IMR-90 (cell line): ENCODE data around the gene CENPP. TPM values are rescaled to one million over a fixed set of nuclear protein-coding genes. Genes with fewer than 3 reads are reported as not detected.

Experiments used
- ATAC-seq: fragments of 200-7000 bp; cut with Tn5 transposase; 2 replicates; pipeline ENCODE4 v1.9.1; 2020; ENCODE audit warnings: low read depth, mild to moderate bottlenecking, moderate library complexity
- BruUV-seq: library from RNA; stranded (reverse); fragments of 400-500 nt; replicated peaks from 2 replicates; lab custom pipeline; 2021; lab: Mats Ljungman, UMichigan
- CTCF ChIA-PET: fragments of 300-600 bp; formaldehyde crosslinking; extraction: SDS; loops from one replicate; lab custom pipeline; 2021; ENCODE audit warnings: antibody characterized with exemption; lab: Yijun Ruan, JAX
- POLR2A ChIA-PET: fragments of 300-600 bp; sonication (Branson Sonifier 250); formaldehyde crosslinking; loops from one replicate; lab custom pipeline; 2022; ENCODE audit warnings: antibody characterized with exemption; ENCODE audit not compliant: unreplicated experiment; lab: Charles Lee
- DNase-seq: peaks from one replicate; pipeline ENCODE4 v3.0.0; 2013
- H2AFZ ChIP-seq: replicated peaks from 2 replicates; pipeline ENCODE3; 2013; ENCODE audit warnings: low read length, mild to moderate bottlenecking; ENCODE audit not compliant: poor library complexity
- H2AK5ac ChIP-seq: 2 replicates; pipeline ENCODE4 v1.6.1; 2013; ENCODE audit warnings: low read depth, low read length, inconsistent platforms
- H2AK9ac ChIP-seq: replicated peaks from 2 replicates; pipeline ENCODE3; 2013; ENCODE audit warnings: mild to moderate bottlenecking, low read depth, low read length, moderate library complexity; ENCODE audit not compliant: poor library complexity
- H2BK120ac ChIP-seq: 2 replicates; pipeline ENCODE4 v1.6.1; 2013; ENCODE audit warnings: low read depth, low read length, inconsistent platforms
- H2BK15ac ChIP-seq: 3 replicates; pipeline ENCODE4 v1.6.1; 2013; ENCODE audit warnings: low read depth, low read length, inconsistent platforms
- H2BK20ac ChIP-seq: 2 replicates; pipeline ENCODE4 v1.6.1; 2013; ENCODE audit warnings: low read depth, mild to moderate bottlenecking, inconsistent platforms, low read length, moderate library complexity
- H2BK5ac ChIP-seq: 2 replicates; pipeline ENCODE4 v1.6.1; 2013; ENCODE audit warnings: mild to moderate bottlenecking, low read depth, low read length, inconsistent platforms; ENCODE audit not compliant: poor library complexity, severe bottlenecking
- H3K14ac ChIP-seq: replicated peaks from 2 replicates; pipeline ENCODE4 v1.6.1; 2013; ENCODE audit warnings: low read depth, low read length, inconsistent platforms
- H3K18ac ChIP-seq: 2 replicates; pipeline ENCODE4 v1.6.1; 2013; ENCODE audit warnings: low read depth, low read length, control low read depth
- H3K23ac ChIP-seq: 2 replicates; pipeline ENCODE4 v1.6.1; 2013; ENCODE audit warnings: low read depth, low read length, inconsistent platforms
- H3K27ac ChIP-seq: 2 replicates; pipeline ENCODE4 v1.5.1; 2013; ENCODE audit warnings: mild to moderate bottlenecking, control low read depth, low read length; ENCODE audit not compliant: insufficient read depth
- H3K27me3 ChIP-seq: 2 replicates; pipeline ENCODE4 v1.6.1; 2013; ENCODE audit warnings: low read length; ENCODE audit not compliant: control insufficient read depth, insufficient read depth
- H3K36me3 ChIP-seq: 2 replicates; pipeline ENCODE4 v1.6.1; 2013; ENCODE audit warnings: low read length, mixed read lengths; ENCODE audit not compliant: control insufficient read depth, insufficient read depth
- H3K4ac ChIP-seq: 2 replicates; pipeline ENCODE4 v1.6.1; 2013; ENCODE audit warnings: low read depth, low read length, inconsistent platforms
- H3K4me1 ChIP-seq: 2 replicates; pipeline ENCODE4 v1.6.1; 2013; ENCODE audit warnings: low read length, mixed read lengths; ENCODE audit not compliant: control insufficient read depth, insufficient read depth
- H3K4me2 ChIP-seq: 2 replicates; pipeline ENCODE4 v1.6.1; 2013; ENCODE audit warnings: low read depth, mild to moderate bottlenecking, control low read depth, low read length, moderate library complexity
- H3K4me3 ChIP-seq: 2 replicates; pipeline ENCODE4 v1.5.1; 2013; ENCODE audit warnings: low read depth, mild to moderate bottlenecking, control low read depth, low read length, moderate library complexity; ENCODE audit not compliant: insufficient read depth
- H3K56ac ChIP-seq: 2 replicates; pipeline ENCODE4 v1.6.1; 2013; ENCODE audit warnings: low read length, inconsistent platforms; ENCODE audit not compliant: insufficient read depth; ENCODE audit errors: extremely low read depth
- H3K79me1 ChIP-seq, 2 experiments: 2 replicates each; pipeline ENCODE4 v1.6.1; 2013; ENCODE audit warnings: low read length in 2 of 2, inconsistent platforms in 1 of 2, low read depth in 1 of 2
- H3K9ac ChIP-seq: 2 replicates; pipeline ENCODE4 v1.6.1; 2013; ENCODE audit warnings: low read depth, low read length, control low read depth
- H3K9me1 ChIP-seq: 2 replicates; pipeline ENCODE4 v1.6.1; 2013; ENCODE audit warnings: low read length, inconsistent platforms; ENCODE audit not compliant: insufficient read depth
- H3K9me3 ChIP-seq: 2 replicates; pipeline ENCODE4 v1.6.1; 2013; ENCODE audit warnings: low read length; ENCODE audit not compliant: control insufficient read depth, insufficient read depth
- H4K20me1 ChIP-seq: 2 replicates; pipeline ENCODE4 v1.6.1; 2013; ENCODE audit warnings: low read length, inconsistent platforms; ENCODE audit not compliant: insufficient read depth
- H4K5ac ChIP-seq: 2 replicates; pipeline ENCODE4 v1.6.1; 2013; ENCODE audit warnings: mild to moderate bottlenecking, low read depth, low read length, control low read depth
- H4K8ac ChIP-seq, 2 experiments: 2 replicates each; pipeline ENCODE4 v1.6.1; 2013; ENCODE audit warnings: low read depth in 2 of 2, low read length in 2 of 2, control low read depth in 1 of 2, inconsistent platforms in 1 of 2
- H4K91ac ChIP-seq: 2 replicates; pipeline ENCODE4 v1.6.1; 2013; ENCODE audit warnings: low read depth, low read length, inconsistent platforms; ENCODE audit not compliant: insufficient read depth
- CHD1 ChIP-seq: IDR thresholded peaks from 2 replicates; pipeline ENCODE4 v1.6.1; 2012; ENCODE audit warnings: low read depth, low read length, improper control_type of control experiment
- FOS ChIP-seq: fragments of 150-350 bp; IDR thresholded peaks from 2 replicates; pipeline ENCODE4 v1.6.1; 2016; ENCODE audit warnings: low read depth, low read length
- MAFK ChIP-seq: IDR thresholded peaks from 2 replicates; pipeline ENCODE4 v1.6.1; 2012; ENCODE audit warnings: low read depth, low read length, improper control_type of control experiment
- POLR2A ChIP-seq: IDR thresholded peaks from 2 replicates; pipeline ENCODE4 v1.6.1; 2012; ENCODE audit warnings: mild to moderate bottlenecking, low read depth, low read length
- RAD21 ChIP-seq: IDR thresholded peaks from 2 replicates; pipeline ENCODE4 v1.6.1; 2012; ENCODE audit warnings: low read length, improper control_type of control experiment
- RCOR1 ChIP-seq: IDR thresholded peaks from 2 replicates; pipeline ENCODE4 v1.6.1; 2012; ENCODE audit warnings: mild to moderate bottlenecking, low read length, improper control_type of control experiment; ENCODE audit not compliant: insufficient replicate concordance
- RFX5 ChIP-seq: IDR thresholded peaks from 2 replicates; pipeline ENCODE4 v1.8.0; 2012; ENCODE audit warnings: low read depth, mild to moderate bottlenecking, low read length, moderate library complexity
- SMC3 ChIP-seq: fragments of 150-350 bp; IDR thresholded peaks from 2 replicates; pipeline ENCODE4 v1.6.1; 2016; ENCODE audit warnings: low read depth, mild to moderate bottlenecking, antibody characterized with exemption, low read length, moderate library complexity
- WGBS, 2 experiments: methylation state at CpG; one replicate each; pipeline versions ENCODE4 v1.1.5 to v1.1.7; 2013; ENCODE audit warnings: missing lambda C conversion rate in 2 of 2; ENCODE audit not compliant: insufficient read length in 1 of 2; ENCODE audit errors: extremely low coverage in 2 of 2; 5-methylcytosine and 5-hydroxymethylcytosine counted together
- dilution Hi-C: fragments of 300-500 bp; cut with HindIII; formaldehyde crosslinking; loops from one replicate; pipeline ENCODE4 v1.14.3; 2018; ENCODE audit warnings: low sequenced_read_pairs; ENCODE audit not compliant: unreplicated experiment
- in situ Hi-C: fragments of 300-500 bp; cut with MboI; formaldehyde crosslinking; loops from 3 replicates; pipeline ENCODE4 v1.14.3; 2019; ENCODE audit warnings: low sequenced_read_pairs, inconsistent platforms, mixed read lengths
- intact Hi-C: fragments of 100-400 bp; cut with micrococcal nuclease; formaldehyde crosslinking; loops from 2 replicates; pipeline ENCODE4 v1.10.0; 2022
- polyA plus RNA-seq, 3 experiments: library from polyadenylated mRNA; depleted of rRNA; stranded (reverse); fragments of >200 nt; gene quantifications; 2 replicates each; pipeline ENCODE4 v1.2.3, GENCODE V29; 2012; ENCODE audit warnings: low replicate concordance in 1 of 3
- total RNA-seq: library from RNA; depleted of rRNA; stranded (reverse); fragments of >200 nt; gene quantifications from 2 replicates; pipeline ENCODE4 v1.2.3, GENCODE V29; 2012
- TF ChIP-seq, protein P1 (sequence below): fragments of 150-350 bp; IDR thresholded peaks from 2 replicates; pipeline ENCODE4 v1.6.1; 2017; ENCODE audit warnings: mild to moderate bottlenecking, antibody characterized with exemption, low read length, low read depth
- TF ChIP-seq, protein P2 (sequence below): conservative IDR thresholded peaks from 2 replicates; pipeline ENCODE4 v1.5.1; 2012; ENCODE audit warnings: mild to moderate bottlenecking, low read depth, low read length, improper control_type of control experiment

Gene CENPP
- total and polyA plus RNA-seq, 2 of the 4 experiments (the other 2 are of a cell fraction), result 1.4 to 2.0 TPM

DNA sequence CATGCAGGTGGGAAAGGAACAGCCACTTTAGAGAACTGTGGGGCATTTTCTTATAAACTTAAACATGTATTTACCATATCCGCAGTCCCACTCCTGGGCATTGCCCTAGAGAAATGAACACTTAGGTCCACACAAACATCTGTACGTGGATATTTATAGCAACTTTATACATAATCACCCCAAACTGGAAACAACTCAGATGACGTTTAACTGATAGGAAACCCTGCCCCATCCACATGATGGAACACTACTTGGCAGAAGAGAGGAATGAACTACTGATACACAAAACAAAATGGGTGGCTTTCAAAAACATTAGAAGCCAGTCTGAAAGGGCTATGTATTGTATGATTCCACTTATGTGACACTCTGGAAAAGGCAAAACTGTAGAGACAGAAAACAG lies 187.6 kb downstream of the CENPP start:
- peaks cover 9% of the 10 kb centered on the region for H3K4me1 ChIP-seq
- H3K27ac ChIP-seq, result no peak overlapping the region
- dilution Hi-C loops (no loop called here), in situ Hi-C loops (no loop called here), intact Hi-C loops (loop anchor here (10.0 kb wide), 1 partner anchor 1521 kb away; no protein-coding TSS in a partner anchor)
- H3K4me3 ChIP-seq, result no peak overlapping the region
- no peak overlapping the region for H2AFZ ChIP-seq
- no peak overlapping the region for H2AK9ac ChIP-seq
- TF ChIP-seq CHD1 (no peak), MAFK (no peak), POLR2A (no peak), RFX5 (no peak), FOS (no peak), SMC3 (no peak), RCOR1 (no peak), RAD21 (no peak)
- TF ChIP-seq, protein P1, sequence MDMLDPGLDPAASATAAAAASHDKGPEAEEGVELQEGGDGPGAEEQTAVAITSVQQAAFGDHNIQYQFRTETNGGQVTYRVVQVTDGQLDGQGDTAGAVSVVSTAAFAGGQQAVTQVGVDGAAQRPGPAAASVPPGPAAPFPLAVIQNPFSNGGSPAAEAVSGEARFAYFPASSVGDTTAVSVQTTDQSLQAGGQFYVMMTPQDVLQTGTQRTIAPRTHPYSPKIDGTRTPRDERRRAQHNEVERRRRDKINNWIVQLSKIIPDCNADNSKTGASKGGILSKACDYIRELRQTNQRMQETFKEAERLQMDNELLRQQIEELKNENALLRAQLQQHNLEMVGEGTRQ, result no peak
- TF ChIP-seq, protein P2, sequence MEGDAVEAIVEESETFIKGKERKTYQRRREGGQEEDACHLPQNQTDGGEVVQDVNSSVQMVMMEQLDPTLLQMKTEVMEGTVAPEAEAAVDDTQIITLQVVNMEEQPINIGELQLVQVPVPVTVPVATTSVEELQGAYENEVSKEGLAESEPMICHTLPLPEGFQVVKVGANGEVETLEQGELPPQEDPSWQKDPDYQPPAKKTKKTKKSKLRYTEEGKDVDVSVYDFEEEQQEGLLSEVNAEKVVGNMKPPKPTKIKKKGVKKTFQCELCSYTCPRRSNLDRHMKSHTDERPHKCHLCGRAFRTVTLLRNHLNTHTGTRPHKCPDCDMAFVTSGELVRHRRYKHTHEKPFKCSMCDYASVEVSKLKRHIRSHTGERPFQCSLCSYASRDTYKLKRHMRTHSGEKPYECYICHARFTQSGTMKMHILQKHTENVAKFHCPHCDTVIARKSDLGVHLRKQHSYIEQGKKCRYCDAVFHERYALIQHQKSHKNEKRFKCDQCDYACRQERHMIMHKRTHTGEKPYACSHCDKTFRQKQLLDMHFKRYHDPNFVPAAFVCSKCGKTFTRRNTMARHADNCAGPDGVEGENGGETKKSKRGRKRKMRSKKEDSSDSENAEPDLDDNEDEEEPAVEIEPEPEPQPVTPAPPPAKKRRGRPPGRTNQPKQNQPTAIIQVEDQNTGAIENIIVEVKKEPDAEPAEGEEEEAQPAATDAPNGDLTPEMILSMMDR, result no peak
- H3K79me1 ChIP-seq, result no peaks in the 10 kb centered on the region
- ATAC-seq, result no peak
- no peak overlapping the region for H4K8ac ChIP-seq
- no peak for DNase-seq
- no peak overlapping the region for H3K4me2 ChIP-seq
- no peaks in the 10 kb centered on the region for H4K20me1 ChIP-seq
- H3K9me1 ChIP-seq, result peaks cover 6% of the 10 kb centered on the region; the same call in 1 of the 2 replicates
- H2BK20ac ChIP-seq, result no peak overlapping the region
- H3K14ac ChIP-seq, result no peak overlapping the region
- H3K23ac ChIP-seq, result no peak overlapping the region
- H3K18ac ChIP-seq, result no peak overlapping the region
- no peaks in the 10 kb centered on the region for H3K9me3 ChIP-seq
- no CpG with 5 or more reads among the region's 3 CpGs for WGBS, 2 experiments
- H3K4ac ChIP-seq, result no peak overlapping the region
- BruUV-seq, result no TSS peak
- H2BK120ac ChIP-seq, result no peak overlapping the region
- no peak overlapping the region for H4K5ac ChIP-seq
- H3K27me3 ChIP-seq, result no peaks in the 10 kb centered on the region
- H3K9ac ChIP-seq, result no peak overlapping the region
- no peak overlapping the region for H3K56ac ChIP-seq
- no peak overlapping the region for H4K91ac ChIP-seq
- ChIA-PET POLR2A (no interaction called here), CTCF (interaction anchor here (0.7 kb wide), 1 partner anchor 44 kb away, joined by 5 read pairs; no protein-coding TSS in a partner anchor)
- H2AK5ac ChIP-seq, result no peak overlapping the region; the same call in 1 of the 2 replicates
- no peak overlapping the region for H2BK15ac ChIP-seq
- no peak overlapping the region for H2BK5ac ChIP-seq
- H3K36me3 ChIP-seq, result no peaks in the 10 kb centered on the region
